HG02884 (cell line): ENCODE measurements around the gene USP12.
"Not testable (repeated sequence)": the region's sequence is repeated elsewhere in the genome, so short reads cannot be mapped to it uniquely, and the experiment has no call there.

Experiments
- ATAC-seq: cut with Tn5 transposase; IDR thresholded peaks from one replicate; pipeline ENCODE4 v1.9.1; 2021; ENCODE audit warnings: mild to moderate bottlenecking, moderate library complexity; ENCODE audit not compliant: unreplicated experiment

Gene USP12

GRCh38 chr13:27124571-27124970, 47.0 kb downstream of the USP12 start:
- no peak for ATAC-seq

- ATAC-seq = not testable (repeated sequence)
Measured at GRCh38 chr13:27123445-27123844, 48.2 kb downstream of the USP12 start.

- no peak for ATAC-seq
Measured at GRCh38 chr13:27122036-27122435, 49.6 kb downstream of the USP12 start.

- ATAC-seq = no peak
Measured at GRCh38 chr13:27120811-27121210, 50.8 kb downstream of the USP12 start.

- ATAC-seq = no peak
Measured at GRCh38 chr13:27120011-27120410, 51.6 kb downstream of the USP12 start.

- no peak for ATAC-seq
Measured at GRCh38 chr13:27118428-27119054, 53.1 kb downstream of the USP12 start.

- ATAC-seq = no peak
Measured at GRCh38 chr13:27117952-27118351, 53.7 kb downstream of the USP12 start.

GRCh38 chr13:27117158-27117557, 54.5 kb downstream of the USP12 start:
- no peak for ATAC-seq

- no peak for ATAC-seq
Measured at GRCh38 chr13:27113436-27113835, 58.2 kb downstream of the USP12 start.

GRCh38 chr13:27112006-27112405, 59.6 kb downstream of the USP12 start:
- ATAC-seq = no peak

GRCh38 chr13:27110056-27110746, 61.4 kb downstream of the USP12 start:
- no peak for ATAC-seq

- no peak for ATAC-seq
Measured at GRCh38 chr13:27106144-27106543, 65.5 kb downstream of the USP12 start.

GRCh38 chr13:27104606-27105005, 67.0 kb downstream of the USP12 start:
- no peak for ATAC-seq

GRCh38 chr13:27101847-27102246, 69.8 kb downstream of the USP12 start:
- ATAC-seq = no peak

- no peak for ATAC-seq
Measured at GRCh38 chr13:27101289-27101688, 70.3 kb downstream of the USP12 start.

- ATAC-seq = no peak
Measured at GRCh38 chr13:27097691-27098090, 73.9 kb downstream of the USP12 start.

- ATAC-seq = no peak
Measured at GRCh38 chr13:27091451-27091850, 80.2 kb downstream of the USP12 start.

- ATAC-seq = no peak
Measured at GRCh38 chr13:27088619-27089018, 83.0 kb downstream of the USP12 start.

GRCh38 chr13:27086599-27087265, 84.9 kb downstream of the USP12 start:
- ATAC-seq = no peak

- ATAC-seq = no peak
Measured at GRCh38 chr13:27083183-27083582, 88.4 kb downstream of the USP12 start.

GRCh38 chr13:27081893-27082679, 89.5 kb downstream of the USP12 start:
- no peak for ATAC-seq
